ENCODE data around the gene ACOT9.

The ACOT9 gene, protein sequence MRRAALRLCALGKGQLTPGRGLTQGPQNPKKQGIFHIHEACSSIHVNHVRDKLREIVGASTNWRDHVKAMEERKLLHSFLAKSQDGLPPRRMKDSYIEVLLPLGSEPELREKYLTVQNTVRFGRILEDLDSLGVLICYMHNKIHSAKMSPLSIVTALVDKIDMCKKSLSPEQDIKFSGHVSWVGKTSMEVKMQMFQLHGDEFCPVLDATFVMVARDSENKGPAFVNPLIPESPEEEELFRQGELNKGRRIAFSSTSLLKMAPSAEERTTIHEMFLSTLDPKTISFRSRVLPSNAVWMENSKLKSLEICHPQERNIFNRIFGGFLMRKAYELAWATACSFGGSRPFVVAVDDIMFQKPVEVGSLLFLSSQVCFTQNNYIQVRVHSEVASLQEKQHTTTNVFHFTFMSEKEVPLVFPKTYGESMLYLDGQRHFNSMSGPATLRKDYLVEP

DNA sequence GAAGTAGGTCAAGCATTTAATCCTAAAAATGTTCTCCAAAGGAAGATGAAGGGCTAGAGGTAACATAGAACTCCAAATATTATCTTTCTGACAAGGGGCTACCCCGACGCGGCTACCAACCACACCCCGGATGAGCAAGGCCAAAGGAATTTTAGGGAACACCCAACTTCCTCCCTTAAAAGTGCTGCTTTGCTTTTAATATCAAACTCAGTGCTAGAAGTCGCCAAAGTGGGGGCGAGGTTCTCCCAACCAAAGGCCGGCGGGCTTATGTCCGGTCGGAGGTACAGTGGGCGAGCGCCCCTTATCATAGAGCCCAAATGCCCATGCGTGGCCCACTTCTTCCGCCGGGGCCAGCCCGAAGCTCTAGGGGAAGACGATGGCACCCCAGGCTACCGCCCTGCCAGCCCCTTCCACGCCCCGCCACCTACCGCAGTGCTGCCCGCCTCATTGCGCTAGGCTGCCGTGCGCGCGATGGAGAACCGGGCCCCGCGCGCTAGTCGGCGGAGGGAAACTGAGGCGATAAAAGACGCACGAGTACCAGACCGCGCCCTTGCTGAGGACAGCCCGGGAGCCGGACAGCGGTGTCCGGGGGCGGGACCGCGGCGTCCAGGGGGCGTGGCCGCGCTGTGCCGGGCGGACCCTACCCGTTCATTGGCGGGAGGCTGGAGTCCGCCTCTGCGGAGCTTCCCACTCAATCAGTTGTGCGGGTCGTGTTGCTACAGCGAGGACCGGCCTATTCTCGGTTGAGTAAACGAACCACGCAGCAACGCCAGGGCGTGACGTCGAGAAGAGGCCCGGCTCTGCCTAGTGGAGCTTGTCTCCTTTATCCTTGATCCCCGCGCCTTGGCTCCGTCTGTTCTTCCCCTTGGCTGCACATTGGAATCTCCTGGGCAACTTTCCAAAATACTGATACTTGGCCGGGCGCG is at the start of gene ACOT9:
TSS of gene ACOT9 (minus strand) at position 580 of the 926 bp plus-strand sequence. CDS start at position 448, 132 bp downstream.
- peak; percentile 92 for DNase-seq (ENCODE audit: low spot score)
- peak within 1 kb of the TSS; percentile 94 for H3K27ac ChIP-seq (ENCODE audit: poor library complexity, severe bottlenecking)
- ATAC-seq (ENCODE audit: low read depth) = peak; percentile 95
- 0 out of 2 replicates have a peak, but pooled peaks cover 3% of the 10 kb centered on the region for H3K36me3 ChIP-seq (ENCODE audit: low read depth)
- H3K27me3 ChIP-seq (ENCODE audit: insufficient read depth, poor library complexity, severe bottlenecking) = no peaks in the 10 kb centered on the region
- peak within 1 kb of the TSS; percentile 78 for H3K4me3 ChIP-seq (ENCODE audit: severe bottlenecking)
- no peak for TF ChIP-seq CTCF (IDR thresholded peaks at IDR 0.05; ENCODE audit: poor library complexity, severe bottlenecking)
- no peaks in the 10 kb centered on the region for H3K4me1 ChIP-seq (ENCODE audit: insufficient read depth, poor library complexity, severe bottlenecking)
- H3K9me3 ChIP-seq (ENCODE audit: severe bottlenecking) = no peaks in the 10 kb centered on the region

DNA sequence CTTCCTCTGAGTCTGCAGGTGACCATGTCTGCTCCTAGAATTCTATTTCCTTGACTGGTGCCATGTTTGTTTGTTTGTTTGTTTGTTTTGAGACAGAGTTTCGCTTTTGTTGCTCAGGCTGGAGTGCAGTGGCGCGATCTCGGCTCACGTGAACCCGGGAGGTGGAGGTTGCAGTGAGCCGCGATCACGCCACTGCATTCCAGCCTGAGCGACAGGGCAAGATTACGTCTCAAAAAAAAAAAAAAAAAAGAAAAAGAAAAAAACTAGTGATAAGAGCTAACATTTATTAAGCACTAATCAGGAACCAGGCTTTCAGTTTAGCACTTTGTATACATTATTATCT is 47.0 kb upstream of the ACOT9 start:
- TF ChIP-seq CTCF (IDR thresholded peaks at IDR 0.05; ENCODE audit: poor library complexity, severe bottlenecking) = no peak
- Histone ChIP-seq H3K36me3 (ENCODE audit: low read depth) (peaks cover 13% of the 10 kb centered on the region), H3K9me3 (ENCODE audit: severe bottlenecking) (no peaks in the 10 kb centered on the region), H3K27me3 (ENCODE audit: insufficient read depth, poor library complexity, severe bottlenecking) (no peaks in the 10 kb centered on the region), H3K4me3 (ENCODE audit: severe bottlenecking) (no peak overlapping the region), H3K27ac (ENCODE audit: poor library complexity, severe bottlenecking) (no peak overlapping the region), H3K4me1 (ENCODE audit: insufficient read depth, poor library complexity, severe bottlenecking) (peaks cover 11% of the 10 kb centered on the region)
- DNase-seq (ENCODE audit: low spot score) = no peak
- ATAC-seq (ENCODE audit: low read depth) = no peak

DNA sequence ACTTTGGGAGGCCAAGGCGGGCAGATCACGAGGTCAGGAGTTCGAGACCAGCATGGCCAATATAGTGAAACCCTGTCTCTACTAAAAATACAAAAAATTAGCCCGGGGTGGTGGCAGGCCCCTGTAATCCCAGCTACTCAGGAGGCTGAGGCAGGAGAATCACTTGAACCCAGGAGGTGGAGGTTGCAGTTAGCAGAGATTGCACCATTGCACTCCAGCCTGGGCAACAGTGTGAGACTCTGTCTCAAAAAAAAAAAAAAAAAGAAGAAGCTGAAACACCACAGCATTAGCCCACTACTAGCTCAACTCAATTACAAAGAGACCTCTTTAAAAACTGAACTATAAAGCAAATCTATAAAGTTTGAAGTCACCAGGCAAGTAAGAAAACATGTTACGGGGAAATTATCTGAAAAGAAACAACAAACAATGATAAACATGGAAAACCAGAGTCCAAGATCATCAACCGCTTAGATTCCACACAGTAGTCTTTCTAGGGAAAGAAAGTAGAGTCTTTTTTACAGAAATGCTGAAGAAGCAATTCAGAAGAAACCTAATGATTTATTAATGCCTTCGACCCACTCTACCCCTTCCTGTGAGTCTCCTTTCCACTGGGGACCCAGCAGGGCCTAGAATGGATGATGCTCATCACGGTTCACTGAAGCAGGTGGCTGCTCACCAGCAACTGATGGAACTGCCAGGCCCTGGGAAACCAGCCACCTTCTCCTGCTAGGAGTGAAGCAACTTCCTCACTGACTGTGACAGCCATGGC is 46.5 kb upstream of the ACOT9 start:
- H3K27ac ChIP-seq (ENCODE audit: poor library complexity, severe bottlenecking) = no peak overlapping the region
- no peaks in the 10 kb centered on the region for H3K27me3 ChIP-seq (ENCODE audit: insufficient read depth, poor library complexity, severe bottlenecking)
- H3K9me3 ChIP-seq (ENCODE audit: severe bottlenecking) = no peaks in the 10 kb centered on the region
- peaks cover 18% of the 10 kb centered on the region for H3K36me3 ChIP-seq (ENCODE audit: low read depth)
- ATAC-seq (ENCODE audit: low read depth) = no peak
- TF ChIP-seq CTCF (IDR thresholded peaks at IDR 0.05; ENCODE audit: poor library complexity, severe bottlenecking) = no peak
- H3K4me1 ChIP-seq (ENCODE audit: insufficient read depth, poor library complexity, severe bottlenecking) = peaks cover 11% of the 10 kb centered on the region
- H3K4me3 ChIP-seq (ENCODE audit: severe bottlenecking) = no peak overlapping the region
- no peak for DNase-seq (ENCODE audit: low spot score)

DNA sequence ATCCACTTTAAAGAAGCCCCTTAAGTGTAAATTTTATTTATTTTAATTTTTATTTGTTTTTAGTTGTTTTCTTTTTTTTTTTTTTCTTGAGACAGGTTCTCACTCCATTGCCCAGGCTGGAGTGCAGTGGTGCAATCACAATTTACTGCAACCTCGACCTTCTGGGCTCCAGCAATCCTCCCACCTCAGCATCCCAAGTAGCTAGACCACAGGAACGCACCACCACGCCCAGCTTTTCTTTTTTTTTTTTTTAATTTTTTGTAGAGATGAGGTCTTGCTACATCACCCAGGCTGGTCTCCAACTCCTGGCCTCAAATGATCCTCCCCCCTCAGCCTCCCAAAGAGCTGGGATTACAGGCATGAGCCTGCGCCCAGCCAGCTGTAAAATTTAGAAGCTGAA is 45.9 kb upstream of the ACOT9 start:
- no peak for TF ChIP-seq CTCF (IDR thresholded peaks at IDR 0.05; ENCODE audit: poor library complexity, severe bottlenecking)

More for the DNA sequence above, 45.9 kb upstream of the ACOT9 start:
- Histone ChIP-seq H3K4me1 (ENCODE audit: insufficient read depth, poor library complexity, severe bottlenecking) (peaks cover 11% of the 10 kb centered on the region), H3K9me3 (ENCODE audit: severe bottlenecking) (no peaks in the 10 kb centered on the region), H3K4me3 (ENCODE audit: severe bottlenecking) (no peak overlapping the region), H3K36me3 (ENCODE audit: low read depth) (peaks cover 24% of the 10 kb centered on the region), H3K27me3 (ENCODE audit: insufficient read depth, poor library complexity, severe bottlenecking) (no peaks in the 10 kb centered on the region), H3K27ac (ENCODE audit: poor library complexity, severe bottlenecking) (no peak overlapping the region)
- DNase-seq (ENCODE audit: low spot score) (no peak), ATAC-seq (ENCODE audit: low read depth) (no peak)

Data from RWPE2 (cell line).